ENCODE data around the gene FRMD3.

FRMD3 gene

GRCh38 chr9:83466877-83467276 is 71.3 kb downstream of the FRMD3 start:
- Histone ChIP-seq H3K4ac (ENCODE audit: low read depth in 1 of 2, low read length in 2 of 2) (no peak overlapping the region), H3K4me3 (ENCODE audit: insufficient read depth in 1 of 2, low read depth in 1 of 2, low read length in 2 of 2) (no peak overlapping the region), H2AK5ac (ENCODE audit: low read length, severe bottlenecking) (no peak overlapping the region), H4K91ac (ENCODE audit: low read length) (no peak overlapping the region), H2AFZ (ENCODE audit: low read depth, low read length) (no peak overlapping the region), H3K4me1 (ENCODE audit: control insufficient read depth, insufficient read depth, low read depth, low read length) (no peaks in the 10 kb centered on the region), H3K79me1 (replicated peaks; ENCODE audit: low read length, poor library complexity, severe bottlenecking) (no peaks in the 10 kb centered on the region), H3K36me3 (ENCODE audit: control insufficient read depth in 1 of 2, insufficient read depth in 2 of 2, low read depth in 1 of 2, low read length in 2 of 2) (no peaks in the 10 kb centered on the region), H3K23ac (ENCODE audit: low read length in 2 of 2) (no peak overlapping the region), H3K18ac (ENCODE audit: low read depth in 1 of 2, low read length in 2 of 2) (no peak overlapping the region), H3K27ac (ENCODE audit: low read length, poor library complexity, severe bottlenecking) (no peak overlapping the region), H3K14ac (ENCODE audit: low read length in 2 of 2) (no peak overlapping the region), H3K9me3 (ENCODE audit: control insufficient read depth, low read length) (no peaks in the 10 kb centered on the region), H3K27me3 (ENCODE audit: control insufficient read depth in 1 of 2, insufficient read depth in 1 of 2, low read length in 2 of 2) (no peaks in the 10 kb centered on the region), H3K9ac (ENCODE audit: low read length) (no peak overlapping the region), H4K8ac (ENCODE audit: low read length) (no peak overlapping the region), H2BK12ac (ENCODE audit: low read length in 2 of 2) (no peak overlapping the region), H3K4me2 (ENCODE audit: low read length, poor library complexity, severe bottlenecking) (no peak overlapping the region), H2BK5ac (ENCODE audit: low read depth, low read length, poor library complexity, severe bottlenecking) (no peak overlapping the region), H2BK120ac (ENCODE audit: low read depth, low read length) (no peak overlapping the region), H2BK15ac (ENCODE audit: low read depth, poor library complexity, severe bottlenecking) (no peak overlapping the region)
- WGBS: 79% methylated on average over 2 of the region's 2 CpGs
- no peak for DNase-seq

- Histone ChIP-seq H4K91ac (ENCODE audit: low read length) (no peak overlapping the region), H3K36me3 (ENCODE audit: control insufficient read depth in 1 of 2, insufficient read depth in 2 of 2, low read depth in 1 of 2, low read length in 2 of 2) (no peaks in the 10 kb centered on the region), H3K27ac (ENCODE audit: low read length, poor library complexity, severe bottlenecking) (no peak overlapping the region), H3K4ac (ENCODE audit: low read depth in 1 of 2, low read length in 2 of 2) (no peak overlapping the region), H3K4me2 (ENCODE audit: low read length, poor library complexity, severe bottlenecking) (no peak overlapping the region), H2AK5ac (ENCODE audit: low read length, severe bottlenecking) (no peak overlapping the region), H2BK15ac (ENCODE audit: low read depth, poor library complexity, severe bottlenecking) (no peak overlapping the region), H3K4me1 (ENCODE audit: control insufficient read depth, insufficient read depth, low read depth, low read length) (no peaks in the 10 kb centered on the region), H3K14ac (ENCODE audit: low read length in 2 of 2) (no peak overlapping the region), H3K23ac (ENCODE audit: low read length in 2 of 2) (no peak overlapping the region), H2BK120ac (ENCODE audit: low read depth, low read length) (no peak overlapping the region), H3K9me3 (ENCODE audit: control insufficient read depth, low read length) (no peaks in the 10 kb centered on the region), H2AFZ (ENCODE audit: low read depth, low read length) (no peak overlapping the region), H3K27me3 (ENCODE audit: control insufficient read depth in 1 of 2, insufficient read depth in 1 of 2, low read length in 2 of 2) (no peaks in the 10 kb centered on the region), H3K9ac (ENCODE audit: low read length) (no peak overlapping the region), H3K18ac (ENCODE audit: low read depth in 1 of 2, low read length in 2 of 2) (no peak overlapping the region), H2BK5ac (ENCODE audit: low read depth, low read length, poor library complexity, severe bottlenecking) (no peak overlapping the region), H2BK12ac (ENCODE audit: low read length in 2 of 2) (no peak overlapping the region), H3K4me3 (ENCODE audit: insufficient read depth in 1 of 2, low read depth in 1 of 2, low read length in 2 of 2) (no peak overlapping the region), H4K8ac (ENCODE audit: low read length) (no peak overlapping the region), H3K79me1 (replicated peaks; ENCODE audit: low read length, poor library complexity, severe bottlenecking) (no peaks in the 10 kb centered on the region)
- DNase-seq: no peak
- WGBS: 100% methylated on average over 6 of the region's 6 CpGs
Measured at GRCh38 chr9:83466351-83466750, 71.8 kb downstream of the FRMD3 start.

DNA sequence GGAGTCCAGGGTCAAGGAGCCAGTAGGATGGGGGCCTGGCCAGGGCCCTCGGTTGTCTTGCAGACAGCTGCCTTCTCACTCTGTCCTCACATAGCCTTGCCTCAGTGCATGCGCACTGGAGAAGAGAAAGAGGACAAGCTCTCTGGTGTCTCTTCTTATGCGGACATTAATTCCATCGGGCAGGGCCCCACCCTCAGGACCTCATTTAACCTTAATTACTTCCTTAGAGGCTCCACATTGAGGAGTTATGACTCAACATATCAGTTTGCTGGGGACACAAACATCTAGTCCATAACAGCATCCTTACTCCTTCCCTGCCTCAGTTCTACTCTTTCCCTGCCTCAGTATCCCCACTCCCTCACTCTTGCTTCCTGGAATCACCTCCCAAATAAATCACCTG is 78.4 kb downstream of the FRMD3 start:
- H2BK12ac ChIP-seq (ENCODE audit: low read length in 2 of 2): no peak overlapping the region
- no peak overlapping the region for H3K4me3 ChIP-seq (ENCODE audit: insufficient read depth in 1 of 2, low read depth in 1 of 2, low read length in 2 of 2)
- H3K36me3 ChIP-seq (ENCODE audit: control insufficient read depth in 1 of 2, insufficient read depth in 2 of 2, low read depth in 1 of 2, low read length in 2 of 2): no peaks in the 10 kb centered on the region
- no peaks in the 10 kb centered on the region for H3K4me1 ChIP-seq (ENCODE audit: control insufficient read depth, insufficient read depth, low read depth, low read length)
- no peak overlapping the region for H3K4ac ChIP-seq (ENCODE audit: low read depth in 1 of 2, low read length in 2 of 2)
- no peak overlapping the region for H3K4me2 ChIP-seq (ENCODE audit: low read length, poor library complexity, severe bottlenecking)
- H2AK5ac ChIP-seq (ENCODE audit: low read length, severe bottlenecking): no peak overlapping the region
- 91% methylated on average over 4 of the region's 4 CpGs for WGBS
- no peak overlapping the region for H4K8ac ChIP-seq (ENCODE audit: low read length)
- no peak overlapping the region for H3K23ac ChIP-seq (ENCODE audit: low read length in 2 of 2)
- H3K27ac ChIP-seq (ENCODE audit: low read length, poor library complexity, severe bottlenecking): no peak overlapping the region
- H2AFZ ChIP-seq (ENCODE audit: low read depth, low read length): no peak overlapping the region
- no peak overlapping the region for H2BK5ac ChIP-seq (ENCODE audit: low read depth, low read length, poor library complexity, severe bottlenecking)
- H3K27me3 ChIP-seq (ENCODE audit: control insufficient read depth in 1 of 2, insufficient read depth in 1 of 2, low read length in 2 of 2): no peaks in the 10 kb centered on the region
- no peak overlapping the region for H3K18ac ChIP-seq (ENCODE audit: low read depth in 1 of 2, low read length in 2 of 2)
- H3K9me3 ChIP-seq (ENCODE audit: control insufficient read depth, low read length): no peaks in the 10 kb centered on the region
- H3K79me1 ChIP-seq (replicated peaks; ENCODE audit: low read length, poor library complexity, severe bottlenecking): no peaks in the 10 kb centered on the region
- DNase-seq: no peak
- H4K91ac ChIP-seq (ENCODE audit: low read length): no peak overlapping the region
- H3K14ac ChIP-seq (ENCODE audit: low read length in 2 of 2): no peak overlapping the region
- H2BK120ac ChIP-seq (ENCODE audit: low read depth, low read length): no peak overlapping the region
- H2BK15ac ChIP-seq (ENCODE audit: low read depth, poor library complexity, severe bottlenecking): no peak overlapping the region
- no peak overlapping the region for H3K9ac ChIP-seq (ENCODE audit: low read length)

DNA sequence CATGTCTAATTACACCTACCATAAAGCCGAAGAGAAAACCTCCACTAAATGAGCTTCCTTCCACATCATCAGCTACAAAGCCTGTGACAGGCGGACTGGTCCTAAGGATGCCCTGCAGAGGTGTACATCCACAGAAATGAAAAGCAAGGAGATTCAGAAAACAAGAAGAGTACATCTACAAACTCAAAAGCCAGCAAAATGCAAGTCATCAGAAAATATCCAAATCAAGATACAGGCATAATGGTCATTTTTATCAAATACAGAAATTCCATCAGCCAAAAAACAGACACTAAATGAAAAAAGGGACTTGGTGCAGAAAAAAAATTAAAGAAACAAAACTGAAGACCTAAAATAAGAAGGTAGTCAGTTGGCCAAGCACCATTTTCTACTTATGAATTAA is 79.7 kb downstream of the FRMD3 start:
- Histone ChIP-seq H3K23ac (ENCODE audit: low read length in 2 of 2) (no peak overlapping the region), H3K79me1 (replicated peaks; ENCODE audit: low read length, poor library complexity, severe bottlenecking) (no peaks in the 10 kb centered on the region), H3K27me3 (ENCODE audit: control insufficient read depth in 1 of 2, insufficient read depth in 1 of 2, low read length in 2 of 2) (no peaks in the 10 kb centered on the region), H2BK12ac (ENCODE audit: low read length in 2 of 2) (no peak overlapping the region), H4K91ac (ENCODE audit: low read length) (no peak overlapping the region), H3K4me1 (ENCODE audit: control insufficient read depth, insufficient read depth, low read depth, low read length) (no peaks in the 10 kb centered on the region), H3K18ac (ENCODE audit: low read depth in 1 of 2, low read length in 2 of 2) (no peak overlapping the region), H3K36me3 (ENCODE audit: control insufficient read depth in 1 of 2, insufficient read depth in 2 of 2, low read depth in 1 of 2, low read length in 2 of 2) (no peaks in the 10 kb centered on the region), H3K27ac (ENCODE audit: low read length, poor library complexity, severe bottlenecking) (no peak overlapping the region), H3K4ac (ENCODE audit: low read depth in 1 of 2, low read length in 2 of 2) (no peak overlapping the region), H2BK15ac (ENCODE audit: low read depth, poor library complexity, severe bottlenecking) (no peak overlapping the region), H2AK5ac (ENCODE audit: low read length, severe bottlenecking) (no peak overlapping the region), H3K4me3 (ENCODE audit: insufficient read depth in 1 of 2, low read depth in 1 of 2, low read length in 2 of 2) (no peak overlapping the region), H2AFZ (ENCODE audit: low read depth, low read length) (no peak overlapping the region), H3K4me2 (ENCODE audit: low read length, poor library complexity, severe bottlenecking) (no peak overlapping the region), H4K8ac (ENCODE audit: low read length) (no peak overlapping the region), H3K9ac (ENCODE audit: low read length) (no peak overlapping the region), H2BK120ac (ENCODE audit: low read depth, low read length) (no peak overlapping the region), H3K14ac (ENCODE audit: low read length in 2 of 2) (no peak overlapping the region), H3K9me3 (ENCODE audit: control insufficient read depth, low read length) (no peaks in the 10 kb centered on the region), H2BK5ac (ENCODE audit: low read depth, low read length, poor library complexity, severe bottlenecking) (no peak overlapping the region)
- 83% methylated on average over 2 of the region's 2 CpGs for WGBS
- no peak for DNase-seq
